GM23338 (cell line): Measurements from ENCODE around the gene TCF12. TPM values are rescaled to one million over a fixed set of nuclear protein-coding genes. Genes with fewer than 3 reads are reported as not detected.
A peak's percentile ranks its signal among the peaks of the same experiment; 100 is the strongest.

ENCODE experiments used
- ATAC-seq: fragments of 200-7000 bp; cut with Tn5 transposase; 3 replicates; pipeline ENCODE4 v1.9.1; 2020
- DNase-seq: peaks from one replicate; pipeline ENCODE4 v3.0.0-alpha.2; 2015; ENCODE audit warnings: low spot score
- H2AFZ ChIP-seq: fragments of 200-600 bp; sonication (generic); 2 replicates; pipeline ENCODE4 v1.8.0; 2016; ENCODE audit warnings: antibody characterized with exemption, mild to moderate bottlenecking, moderate library complexity
- H3F3A ChIP-seq: fragments of 200-600 bp; sonication (generic); replicated peaks from 2 replicates; pipeline ENCODE4 v1.8.0; 2017; ENCODE audit warnings: antibody characterized with exemption, mixed run types, low read depth
- H3K27ac ChIP-seq: fragments of 200-600 bp; sonication (generic); 2 replicates; pipeline ENCODE4 v1.6.1; 2016; ENCODE audit warnings: low read depth
- H3K27me3 ChIP-seq: fragments of 200-600 bp; sonication (generic); 2 replicates; pipeline ENCODE4 v1.8.0; 2016; ENCODE audit warnings: mild to moderate bottlenecking, mixed run types, moderate library complexity; ENCODE audit not compliant: insufficient read depth
- H3K36me3 ChIP-seq: fragments of 200-600 bp; sonication (generic); 2 replicates; pipeline ENCODE4 v1.8.0; 2016; ENCODE audit warnings: mild to moderate bottlenecking; ENCODE audit not compliant: insufficient read depth
- H3K4me1 ChIP-seq: fragments of 200-600 bp; sonication (generic); 2 replicates; pipeline ENCODE4 v1.8.0; 2016; ENCODE audit warnings: mild to moderate bottlenecking, moderate library complexity; ENCODE audit not compliant: insufficient read depth
- H3K4me2 ChIP-seq: fragments of 200-600 bp; sonication (generic); 2 replicates; pipeline ENCODE4 v1.7.1; 2017; ENCODE audit warnings: mixed run types
- H3K4me3 ChIP-seq: fragments of 200-600 bp; sonication (generic); 2 replicates; pipeline ENCODE4 v1.6.1; 2016; ENCODE audit warnings: mixed run types
- H3K79me2 ChIP-seq: fragments of 200-600 bp; sonication (generic); replicated peaks from 2 replicates; pipeline ENCODE4 v1.8.0; 2017; ENCODE audit warnings: mild to moderate bottlenecking; ENCODE audit not compliant: insufficient read depth
- H3K9me2 ChIP-seq: fragments of 200-600 bp; sonication (generic); 2 replicates; pipeline ENCODE4 v1.8.0; 2017; ENCODE audit not compliant: insufficient read depth
- H4K20me1 ChIP-seq: fragments of 200-600 bp; sonication (generic); replicated peaks from 2 replicates; pipeline ENCODE4 v1.8.0; 2017; ENCODE audit warnings: mild to moderate bottlenecking; ENCODE audit not compliant: insufficient read depth
- H3K27ac Mint-ChIP-seq: 2 replicates; pipeline ENCODE4 v1.8.0; 2020; ENCODE audit warnings: inconsistent platforms, mild to moderate bottlenecking, moderate library complexity, mixed read lengths
- H3K27me3 Mint-ChIP-seq: 3 replicates; pipeline ENCODE4 v1.8.0; 2022; ENCODE audit warnings: low read depth, mild to moderate bottlenecking, moderate library complexity, mixed read lengths, inconsistent platforms; ENCODE audit not compliant: insufficient read depth, poor library complexity
- H3K36me3 Mint-ChIP-seq: 3 replicates; pipeline ENCODE4 v1.8.0; 2021; ENCODE audit warnings: low read depth, mild to moderate bottlenecking, inconsistent platforms, moderate library complexity, mixed read lengths
- H3K4me1 Mint-ChIP-seq: 3 replicates; pipeline ENCODE4 v1.8.0; 2020; ENCODE audit warnings: mild to moderate bottlenecking, inconsistent platforms, mixed read lengths
- H3K4me3 Mint-ChIP-seq: 3 replicates; pipeline ENCODE4 v1.8.0; 2021; ENCODE audit warnings: moderate library complexity, mild to moderate bottlenecking, inconsistent platforms, mixed read lengths
- H3K9me3 Mint-ChIP-seq: 3 replicates; pipeline ENCODE4 v1.8.0; 2020; ENCODE audit warnings: moderate library complexity, mild to moderate bottlenecking, inconsistent platforms, mixed read lengths
- CREB1 ChIP-seq: fragments of 250-450 bp; sonication (Bioruptor Pico); IDR thresholded peaks from 2 replicates; pipeline ENCODE4 v1.5.0; 2020; ENCODE audit warnings: low read depth, mild to moderate bottlenecking, moderate library complexity
- EZH2 ChIP-seq: fragments of 200-600 bp; sonication (generic); IDR thresholded peaks from one replicate; pipeline ENCODE4 v1.8.0; 2017; ENCODE audit warnings: antibody characterized with exemption, mild to moderate bottlenecking, low read depth; ENCODE audit not compliant: unreplicated experiment
- EZH2phosphoT487 ChIP-seq: fragments of 200-600 bp; sonication (generic); IDR thresholded peaks from one replicate; pipeline ENCODE4 v1.8.1; 2018; ENCODE audit warnings: antibody characterized with exemption; ENCODE audit not compliant: unreplicated experiment
- JUNB ChIP-seq: IDR thresholded peaks from one replicate; pipeline ENCODE4 v1.6.1; 2016; ENCODE audit warnings: antibody characterized with exemption; ENCODE audit not compliant: unreplicated experiment
- NANOG ChIP-seq: IDR thresholded peaks from 2 replicates; pipeline ENCODE4 v1.6.1; 2016; ENCODE audit warnings: antibody characterized with exemption, borderline replicate concordance
- POLR2AphosphoS5 ChIP-seq: IDR thresholded peaks from 2 replicates; pipeline ENCODE4 v1.6.1; 2016; ENCODE audit warnings: antibody characterized with exemption, low read depth
- STAT1 ChIP-seq: IDR thresholded peaks from one replicate; pipeline ENCODE4 v1.6.1; 2016; ENCODE audit warnings: antibody characterized with exemption; ENCODE audit not compliant: unreplicated experiment
- ZNF114 ChIP-seq: fragments of 250-450 bp; sonication (Bioruptor Pico); IDR thresholded peaks from 2 replicates; pipeline ENCODE4 v1.5.0; 2020; ENCODE audit warnings: mild to moderate bottlenecking, moderate library complexity
- ZNF331 ChIP-seq: fragments of 250-450 bp; sonication (Bioruptor Pico); IDR thresholded peaks from 2 replicates; pipeline ENCODE4 v1.5.0; 2020; ENCODE audit warnings: low read depth, mild to moderate bottlenecking, moderate library complexity
- polyA plus RNA-seq: library from polyadenylated mRNA; unstranded; fragments of >200 nt; fragmentation: Nextera tagmentation; extraction: Ambion mirVana; gene quantifications from 2 replicates; pipeline ENCODE4 v1.2.1, GENCODE V29; 2016
- total RNA-seq: library from RNA; depleted of rRNA; stranded (reverse); fragments of >200 nt; shearing (Covaris generic); gene quantifications from 2 replicates; pipeline ENCODE4 v1.2.3, GENCODE V29; 2014
- TF ChIP-seq, protein P1 (sequence below): fragments of 250-450 bp; sonication (Bioruptor Pico); IDR thresholded peaks from 2 replicates; pipeline ENCODE4 v1.5.0; 2020; ENCODE audit warnings: mild to moderate bottlenecking, moderate library complexity
- TF ChIP-seq, protein P2 (sequence below): IDR thresholded peaks from one replicate; pipeline ENCODE4 v1.6.1; 2018; ENCODE audit warnings: antibody characterized with exemption; ENCODE audit not compliant: unreplicated experiment
- TF ChIP-seq, protein P3 (sequence below): IDR thresholded peaks from 2 replicates; pipeline ENCODE4 v1.6.1; 2016; ENCODE audit warnings: antibody characterized with exemption
- TF ChIP-seq, protein P4 (sequence below), 2 experiments: fragments of 200-600 bp in 1 of 2; sonication (generic) in 1 of 2; conservative IDR thresholded peaks; 2 replicates each; pipeline versions ENCODE4 v1.5.1 to v1.6.1; 2016 to 2017; ENCODE audit warnings: antibody characterized with exemption in 2 of 2, low read depth in 2 of 2, mild to moderate bottlenecking in 2 of 2, moderate library complexity in 1 of 2

TCF12 gene
- total and polyA plus RNA-seq, 2 experiments from 2014 or later: 27.6 to 104 TPM

DNA sequence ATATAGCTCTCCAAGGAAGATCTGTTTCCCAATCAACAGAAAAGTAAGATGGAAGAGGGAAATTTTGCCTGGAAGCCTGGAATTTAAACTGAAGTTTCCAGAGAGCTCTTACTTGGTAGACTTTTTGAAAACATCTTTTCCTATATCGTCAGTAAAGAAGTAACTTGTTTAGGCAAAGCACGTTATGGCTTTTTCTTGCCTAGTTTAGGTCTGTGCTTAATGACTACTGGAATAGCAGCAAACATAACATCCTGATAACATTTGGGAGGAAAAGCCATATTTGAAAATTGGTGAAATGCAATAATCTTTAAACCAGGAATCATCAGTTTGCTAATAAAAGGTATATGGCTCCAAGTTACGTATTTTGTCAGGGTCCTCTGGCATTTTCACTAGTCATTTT is 297.4 kb downstream of the TCF12 start:
- Histone ChIP-seq H3K4me2 (no peak overlapping the region), H3K36me3 (no peaks in the 10 kb centered on the region), H3K27me3 (no peaks in the 10 kb centered on the region), H3K79me2 (peaks cover 47% of the 10 kb centered on the region), H3F3A (no peaks in the 10 kb centered on the region), H4K20me1 (no peaks in the 10 kb centered on the region), H3K4me1 (peaks cover 45% of the 10 kb centered on the region), H2AFZ (no peak overlapping the region), H3K9me2 (no peaks in the 10 kb centered on the region), H3K27ac (0 out of 2 replicates have a peak overlapping the region, but pooled peaks have one; percentile 1), H3K4me3 (no peak overlapping the region)
- Mint-ChIP-seq H3K27me3 (peaks cover 4% of the 10 kb centered on the region), H3K9me3 (no peaks in the 10 kb centered on the region), H3K4me1 (peaks cover 60% of the 10 kb centered on the region), H3K36me3 (no peaks in the 10 kb centered on the region), H3K4me3 (no peak overlapping the region), H3K27ac (peak overlapping the region; percentile 84)
- TF ChIP-seq, protein P1, sequence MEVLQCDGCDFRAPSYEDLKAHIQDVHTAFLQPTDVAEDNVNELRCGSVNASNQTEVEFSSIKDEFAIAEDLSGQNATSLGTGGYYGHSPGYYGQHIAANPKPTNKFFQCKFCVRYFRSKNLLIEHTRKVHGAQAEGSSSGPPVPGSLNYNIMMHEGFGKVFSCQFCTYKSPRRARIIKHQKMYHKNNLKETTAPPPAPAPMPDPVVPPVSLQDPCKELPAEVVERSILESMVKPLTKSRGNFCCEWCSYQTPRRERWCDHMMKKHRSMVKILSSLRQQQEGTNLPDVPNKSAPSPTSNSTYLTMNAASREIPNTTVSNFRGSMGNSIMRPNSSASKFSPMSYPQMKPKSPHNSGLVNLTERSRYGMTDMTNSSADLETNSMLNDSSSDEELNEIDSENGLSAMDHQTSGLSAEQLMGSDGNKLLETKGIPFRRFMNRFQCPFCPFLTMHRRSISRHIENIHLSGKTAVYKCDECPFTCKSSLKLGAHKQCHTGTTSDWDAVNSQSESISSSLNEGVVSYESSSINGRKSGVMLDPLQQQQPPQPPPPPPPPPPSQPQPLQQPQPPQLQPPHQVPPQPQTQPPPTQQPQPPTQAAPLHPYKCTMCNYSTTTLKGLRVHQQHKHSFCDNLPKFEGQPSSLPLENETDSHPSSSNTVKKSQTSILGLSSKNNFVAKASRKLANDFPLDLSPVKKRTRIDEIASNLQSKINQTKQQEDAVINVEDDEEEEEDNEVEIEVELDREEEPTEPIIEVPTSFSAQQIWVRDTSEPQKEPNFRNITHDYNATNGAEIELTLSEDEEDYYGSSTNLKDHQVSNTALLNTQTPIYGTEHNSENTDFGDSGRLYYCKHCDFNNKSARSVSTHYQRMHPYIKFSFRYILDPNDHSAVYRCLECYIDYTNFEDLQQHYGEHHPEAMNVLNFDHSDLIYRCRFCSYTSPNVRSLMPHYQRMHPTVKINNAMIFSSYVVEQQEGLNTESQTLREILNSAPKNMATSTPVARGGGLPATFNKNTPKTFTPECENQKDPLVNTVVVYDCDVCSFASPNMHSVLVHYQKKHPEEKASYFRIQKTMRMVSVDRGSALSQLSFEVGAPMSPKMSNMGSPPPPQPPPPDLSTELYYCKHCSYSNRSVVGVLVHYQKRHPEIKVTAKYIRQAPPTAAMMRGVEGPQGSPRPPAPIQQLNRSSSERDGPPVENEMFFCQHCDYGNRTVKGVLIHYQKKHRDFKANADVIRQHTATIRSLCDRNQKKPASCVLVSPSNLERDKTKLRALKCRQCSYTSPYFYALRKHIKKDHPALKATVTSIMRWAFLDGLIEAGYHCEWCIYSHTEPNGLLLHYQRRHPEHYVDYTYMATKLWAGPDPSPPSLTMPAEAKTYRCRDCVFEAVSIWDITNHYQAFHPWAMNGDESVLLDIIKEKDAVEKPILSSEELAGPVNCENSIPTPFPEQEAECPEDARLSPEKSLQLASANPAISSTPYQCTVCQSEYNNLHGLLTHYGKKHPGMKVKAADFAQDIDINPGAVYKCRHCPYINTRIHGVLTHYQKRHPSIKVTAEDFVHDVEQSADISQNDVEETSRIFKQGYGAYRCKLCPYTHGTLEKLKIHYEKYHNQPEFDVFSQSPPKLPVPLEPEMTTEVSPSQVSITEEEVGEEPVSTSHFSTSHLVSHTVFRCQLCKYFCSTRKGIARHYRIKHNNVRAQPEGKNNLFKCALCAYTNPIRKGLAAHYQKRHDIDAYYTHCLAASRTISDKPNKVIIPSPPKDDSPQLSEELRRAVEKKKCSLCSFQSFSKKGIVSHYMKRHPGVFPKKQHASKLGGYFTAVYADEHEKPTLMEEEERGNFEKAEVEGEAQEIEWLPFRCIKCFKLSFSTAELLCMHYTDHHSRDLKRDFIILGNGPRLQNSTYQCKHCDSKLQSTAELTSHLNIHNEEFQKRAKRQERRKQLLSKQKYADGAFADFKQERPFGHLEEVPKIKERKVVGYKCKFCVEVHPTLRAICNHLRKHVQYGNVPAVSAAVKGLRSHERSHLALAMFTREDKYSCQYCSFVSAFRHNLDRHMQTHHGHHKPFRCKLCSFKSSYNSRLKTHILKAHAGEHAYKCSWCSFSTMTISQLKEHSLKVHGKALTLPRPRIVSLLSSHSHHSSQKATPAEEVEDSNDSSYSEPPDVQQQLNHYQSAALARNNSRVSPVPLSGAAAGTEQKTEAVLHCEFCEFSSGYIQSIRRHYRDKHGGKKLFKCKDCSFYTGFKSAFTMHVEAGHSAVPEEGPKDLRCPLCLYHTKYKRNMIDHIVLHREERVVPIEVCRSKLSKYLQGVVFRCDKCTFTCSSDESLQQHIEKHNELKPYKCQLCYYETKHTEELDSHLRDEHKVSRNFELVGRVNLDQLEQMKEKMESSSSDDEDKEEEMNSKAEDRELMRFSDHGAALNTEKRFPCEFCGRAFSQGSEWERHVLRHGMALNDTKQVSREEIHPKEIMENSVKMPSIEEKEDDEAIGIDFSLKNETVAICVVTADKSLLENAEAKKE: no peak
- TF ChIP-seq ZNF331 (no peak), POLR2AphosphoS5 (no peak), JUNB (no peak), NANOG (no peak), EZH2 (no peak), CREB1 (CRISPR knock-in tag) (no peak), EZH2phosphoT487 (no peak), STAT1 (no peak), ZNF114 (CRISPR knock-in tag) (no peak)
- TF ChIP-seq, protein P2, sequence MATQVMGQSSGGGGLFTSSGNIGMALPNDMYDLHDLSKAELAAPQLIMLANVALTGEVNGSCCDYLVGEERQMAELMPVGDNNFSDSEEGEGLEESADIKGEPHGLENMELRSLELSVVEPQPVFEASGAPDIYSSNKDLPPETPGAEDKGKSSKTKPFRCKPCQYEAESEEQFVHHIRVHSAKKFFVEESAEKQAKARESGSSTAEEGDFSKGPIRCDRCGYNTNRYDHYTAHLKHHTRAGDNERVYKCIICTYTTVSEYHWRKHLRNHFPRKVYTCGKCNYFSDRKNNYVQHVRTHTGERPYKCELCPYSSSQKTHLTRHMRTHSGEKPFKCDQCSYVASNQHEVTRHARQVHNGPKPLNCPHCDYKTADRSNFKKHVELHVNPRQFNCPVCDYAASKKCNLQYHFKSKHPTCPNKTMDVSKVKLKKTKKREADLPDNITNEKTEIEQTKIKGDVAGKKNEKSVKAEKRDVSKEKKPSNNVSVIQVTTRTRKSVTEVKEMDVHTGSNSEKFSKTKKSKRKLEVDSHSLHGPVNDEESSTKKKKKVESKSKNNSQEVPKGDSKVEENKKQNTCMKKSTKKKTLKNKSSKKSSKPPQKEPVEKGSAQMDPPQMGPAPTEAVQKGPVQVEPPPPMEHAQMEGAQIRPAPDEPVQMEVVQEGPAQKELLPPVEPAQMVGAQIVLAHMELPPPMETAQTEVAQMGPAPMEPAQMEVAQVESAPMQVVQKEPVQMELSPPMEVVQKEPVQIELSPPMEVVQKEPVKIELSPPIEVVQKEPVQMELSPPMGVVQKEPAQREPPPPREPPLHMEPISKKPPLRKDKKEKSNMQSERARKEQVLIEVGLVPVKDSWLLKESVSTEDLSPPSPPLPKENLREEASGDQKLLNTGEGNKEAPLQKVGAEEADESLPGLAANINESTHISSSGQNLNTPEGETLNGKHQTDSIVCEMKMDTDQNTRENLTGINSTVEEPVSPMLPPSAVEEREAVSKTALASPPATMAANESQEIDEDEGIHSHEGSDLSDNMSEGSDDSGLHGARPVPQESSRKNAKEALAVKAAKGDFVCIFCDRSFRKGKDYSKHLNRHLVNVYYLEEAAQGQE: no peak
- TF ChIP-seq, protein P3, sequence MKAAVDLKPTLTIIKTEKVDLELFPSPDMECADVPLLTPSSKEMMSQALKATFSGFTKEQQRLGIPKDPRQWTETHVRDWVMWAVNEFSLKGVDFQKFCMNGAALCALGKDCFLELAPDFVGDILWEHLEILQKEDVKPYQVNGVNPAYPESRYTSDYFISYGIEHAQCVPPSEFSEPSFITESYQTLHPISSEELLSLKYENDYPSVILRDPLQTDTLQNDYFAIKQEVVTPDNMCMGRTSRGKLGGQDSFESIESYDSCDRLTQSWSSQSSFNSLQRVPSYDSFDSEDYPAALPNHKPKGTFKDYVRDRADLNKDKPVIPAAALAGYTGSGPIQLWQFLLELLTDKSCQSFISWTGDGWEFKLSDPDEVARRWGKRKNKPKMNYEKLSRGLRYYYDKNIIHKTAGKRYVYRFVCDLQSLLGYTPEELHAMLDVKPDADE: no peak
- TF ChIP-seq, protein P4, sequence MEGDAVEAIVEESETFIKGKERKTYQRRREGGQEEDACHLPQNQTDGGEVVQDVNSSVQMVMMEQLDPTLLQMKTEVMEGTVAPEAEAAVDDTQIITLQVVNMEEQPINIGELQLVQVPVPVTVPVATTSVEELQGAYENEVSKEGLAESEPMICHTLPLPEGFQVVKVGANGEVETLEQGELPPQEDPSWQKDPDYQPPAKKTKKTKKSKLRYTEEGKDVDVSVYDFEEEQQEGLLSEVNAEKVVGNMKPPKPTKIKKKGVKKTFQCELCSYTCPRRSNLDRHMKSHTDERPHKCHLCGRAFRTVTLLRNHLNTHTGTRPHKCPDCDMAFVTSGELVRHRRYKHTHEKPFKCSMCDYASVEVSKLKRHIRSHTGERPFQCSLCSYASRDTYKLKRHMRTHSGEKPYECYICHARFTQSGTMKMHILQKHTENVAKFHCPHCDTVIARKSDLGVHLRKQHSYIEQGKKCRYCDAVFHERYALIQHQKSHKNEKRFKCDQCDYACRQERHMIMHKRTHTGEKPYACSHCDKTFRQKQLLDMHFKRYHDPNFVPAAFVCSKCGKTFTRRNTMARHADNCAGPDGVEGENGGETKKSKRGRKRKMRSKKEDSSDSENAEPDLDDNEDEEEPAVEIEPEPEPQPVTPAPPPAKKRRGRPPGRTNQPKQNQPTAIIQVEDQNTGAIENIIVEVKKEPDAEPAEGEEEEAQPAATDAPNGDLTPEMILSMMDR (conservative IDR thresholded peaks at IDR 0.05; ENCODE audit: low read depth in 2 of 2): no peak
- DNase-seq: no peak
- ATAC-seq: no peak
